Activated naive CD4-positive, alpha-beta T cell treated with anti-CD3 and anti-CD28 coated beads, Interleukin-2, amount 10 ng/mL, durations not matched to agents 7 days and 5 days (primary cell): ENCODE measurements around the gene OSGIN1.

Source experiments
- CTCF ChIA-PET: fragments of 350-600 bp; sonication (Branson Sonifier 250); formaldehyde crosslinking; loops from one replicate; lab custom pipeline; 2021; ENCODE audit warnings: antibody characterized with exemption; lab: Charles Lee
- DNase-seq: peaks from one replicate; pipeline ENCODE4 v3.0.0-alpha.2; 2020
- H3K27ac Mint-ChIP-seq: one replicate; pipeline ENCODE4 v1.8.0; 2021; ENCODE audit warnings: mild to moderate bottlenecking, moderate library complexity, mixed read lengths
- H3K27me3 Mint-ChIP-seq: one replicate; pipeline ENCODE4 v1.8.0; 2021; ENCODE audit warnings: mild to moderate bottlenecking, mixed read lengths
- H3K36me3 Mint-ChIP-seq: one replicate; pipeline ENCODE4 v1.8.0; 2021; ENCODE audit warnings: mixed read lengths
- H3K4me1 Mint-ChIP-seq: one replicate; pipeline ENCODE4 v1.8.0; 2021; ENCODE audit warnings: mixed read lengths
- H3K4me3 Mint-ChIP-seq: one replicate; pipeline ENCODE4 v1.8.0; 2021; ENCODE audit warnings: mild to moderate bottlenecking, moderate library complexity, mixed read lengths
- H3K9me3 Mint-ChIP-seq: one replicate; pipeline ENCODE4 v1.8.0; 2021; ENCODE audit warnings: mixed read lengths

OSGIN1 gene

GRCh38 chr16:83917152-83918120 is 35.6 kb upstream of the OSGIN1 start:
- peaks cover 47% of the 10 kb centered on the region for H3K36me3 Mint-ChIP-seq
- H3K4me1 Mint-ChIP-seq, result no peaks in the 10 kb centered on the region
- DNase-seq, result no peak
- no peak overlapping the region for H3K27ac Mint-ChIP-seq
- peaks cover 4% of the 10 kb centered on the region for H3K9me3 Mint-ChIP-seq
- H3K27me3 Mint-ChIP-seq, result no peaks in the 10 kb centered on the region
- H3K4me3 Mint-ChIP-seq, result no peak overlapping the region
- CTCF ChIA-PET, result no interaction called here

- no peaks in the 10 kb centered on the region for H3K4me1 Mint-ChIP-seq
- CTCF ChIA-PET, result no interaction called here
- no peaks in the 10 kb centered on the region for H3K27me3 Mint-ChIP-seq
- peaks cover 34% of the 10 kb centered on the region for H3K36me3 Mint-ChIP-seq
- H3K27ac Mint-ChIP-seq, result no peak overlapping the region
- peaks cover 2% of the 10 kb centered on the region for H3K9me3 Mint-ChIP-seq
- DNase-seq, result no peak
- no peak overlapping the region for H3K4me3 Mint-ChIP-seq
These were observed 32.0 kb upstream of the OSGIN1 start for GRCh38 chr16:83920894-83921491.

GRCh38 chr16:83923581-83924365 is 29.3 kb upstream of the OSGIN1 start:
- H3K27me3 Mint-ChIP-seq, result no peaks in the 10 kb centered on the region
- no peak overlapping the region for H3K27ac Mint-ChIP-seq
- no peak for DNase-seq
- peaks cover 12% of the 10 kb centered on the region for H3K36me3 Mint-ChIP-seq
- H3K9me3 Mint-ChIP-seq, result no peaks in the 10 kb centered on the region
- CTCF ChIA-PET, result interaction anchor here (1.0 kb wide), 1 partner anchor 88 kb away, joined by 3 read pairs; no protein-coding TSS in a partner anchor
- no peak overlapping the region for H3K4me3 Mint-ChIP-seq
- H3K4me1 Mint-ChIP-seq, result peaks cover 2% of the 10 kb centered on the region

GRCh38 chr16:83924686-83925085 is 28.4 kb upstream of the OSGIN1 start:
- Mint-ChIP-seq H3K27ac (no peak overlapping the region), H3K9me3 (no peaks in the 10 kb centered on the region), H3K4me1 (peaks cover 2% of the 10 kb centered on the region), H3K4me3 (no peak overlapping the region), H3K36me3 (peaks cover 5% of the 10 kb centered on the region), H3K27me3 (no peaks in the 10 kb centered on the region)
- CTCF ChIA-PET, result interaction anchor here (1.0 kb wide), 2 partner anchors 89 to 139 kb away, joined by 3 read pairs; no protein-coding TSS in a partner anchor
- DNase-seq, result no peak

- Mint-ChIP-seq H3K4me3 (no peak overlapping the region), H3K36me3 (peaks cover 3% of the 10 kb centered on the region), H3K9me3 (no peaks in the 10 kb centered on the region), H3K27ac (no peak overlapping the region), H3K4me1 (peaks cover 2% of the 10 kb centered on the region), H3K27me3 (no peaks in the 10 kb centered on the region)
- no peak for DNase-seq
- CTCF ChIA-PET, result interaction anchor here (0.9 to 1.5 kb wide), 6 partner anchors 12 to 139 kb away, joined by 3 to 5 read pairs (median 3); no protein-coding TSS in a partner anchor
These were observed 27.7 kb upstream of the OSGIN1 start for GRCh38 chr16:83925095-83925905.

- Mint-ChIP-seq H3K9me3 (no peaks in the 10 kb centered on the region), H3K36me3 (no peaks in the 10 kb centered on the region), H3K4me1 (peaks cover 2% of the 10 kb centered on the region), H3K27ac (no peak overlapping the region), H3K27me3 (no peaks in the 10 kb centered on the region), H3K4me3 (no peak overlapping the region)
- CTCF ChIA-PET, result interaction anchor here (0.8 to 2.3 kb wide), 9 partner anchors 10 to 138 kb away, joined by 3 to 7 read pairs (median 3); no protein-coding TSS in a partner anchor
- no peak for DNase-seq
These were observed 26.9 kb upstream of the OSGIN1 start for GRCh38 chr16:83925957-83926725.

- Mint-ChIP-seq H3K27ac (no peak overlapping the region), H3K36me3 (no peaks in the 10 kb centered on the region), H3K4me3 (no peak overlapping the region), H3K27me3 (no peaks in the 10 kb centered on the region), H3K9me3 (no peaks in the 10 kb centered on the region), H3K4me1 (peaks cover 2% of the 10 kb centered on the region)
- CTCF ChIA-PET, result interaction anchor here (0.6 to 2.3 kb wide), 18 partner anchors 9 to 260 kb away, joined by 3 to 8 read pairs (median 4); partner anchors contain the start of gene TAF1C
- peak; percentile 73 for DNase-seq
These were observed 26.2 kb upstream of the OSGIN1 start for GRCh38 chr16:83926726-83927397.

- Mint-ChIP-seq H3K27me3 (no peaks in the 10 kb centered on the region), H3K4me3 (no peak overlapping the region), H3K4me1 (peaks cover 2% of the 10 kb centered on the region), H3K9me3 (no peaks in the 10 kb centered on the region), H3K27ac (no peak overlapping the region), H3K36me3 (no peaks in the 10 kb centered on the region)
- CTCF ChIA-PET, result interaction anchor here (0.9 to 2.3 kb wide), 4 partner anchors 7 to 156 kb away, joined by 4 to 8 read pairs (median 6); no protein-coding TSS in a partner anchor
- DNase-seq, result no peak
These were observed 24.5 kb upstream of the OSGIN1 start for GRCh38 chr16:83928341-83929055.

GRCh38 chr16:83929811-83930555 is 23.1 kb upstream of the OSGIN1 start:
- no peak overlapping the region for H3K27ac Mint-ChIP-seq

GRCh38 chr16:83930730-83931500 is 22.1 kb upstream of the OSGIN1 start:
- CTCF ChIA-PET, result interaction anchor here (1.1 kb wide), 1 partner anchor 106 kb away, joined by 4 read pairs; no protein-coding TSS in a partner anchor
- H3K36me3 Mint-ChIP-seq, result no peaks in the 10 kb centered on the region
- peaks cover 2% of the 10 kb centered on the region for H3K4me1 Mint-ChIP-seq
- H3K9me3 Mint-ChIP-seq, result no peaks in the 10 kb centered on the region
- no peaks in the 10 kb centered on the region for H3K27me3 Mint-ChIP-seq
- DNase-seq, result no peak
- H3K4me3 Mint-ChIP-seq, result no peak overlapping the region
- no peak overlapping the region for H3K27ac Mint-ChIP-seq

More at GRCh38 chr16:83929811-83930555, 23.1 kb upstream of the OSGIN1 start:
- peaks cover 2% of the 10 kb centered on the region for H3K4me1 Mint-ChIP-seq
- DNase-seq, result no peak
- CTCF ChIA-PET, result interaction anchor here (0.9 to 1.3 kb wide), 2 partner anchors 27 to 155 kb away, joined by 3 to 4 read pairs; no protein-coding TSS in a partner anchor
- H3K9me3 Mint-ChIP-seq, result no peaks in the 10 kb centered on the region
- H3K4me3 Mint-ChIP-seq, result no peak overlapping the region
- H3K27me3 Mint-ChIP-seq, result no peaks in the 10 kb centered on the region
- H3K36me3 Mint-ChIP-seq, result no peaks in the 10 kb centered on the region
